MCF 10A (cell line): ENCODE results near the gene MGAT1. TPM values are rescaled to one million over a fixed set of nuclear protein-coding genes. Genes with fewer than 3 reads are reported as not detected.
"Not testable (repeated sequence)": the region's sequence is repeated elsewhere in the genome, so short reads cannot be mapped to it uniquely, and the experiment has no call there.

Experiments
- BruUV-seq: library from RNA; stranded (reverse); fragments of 400-500 nt; replicated peaks from 2 replicates; lab custom pipeline; 2021; lab: Mats Ljungman, UMichigan
- CTCF ChIA-PET: fragments of 300-600 bp; sonication (Branson Sonifier 250); formaldehyde crosslinking; extraction: SDS; loops from one replicate; lab custom pipeline; 2021; ENCODE audit warnings: antibody characterized with exemption, inconsistent platforms; lab: Yijun Ruan, JAX
- POLR2A ChIA-PET: fragments of 300-600, 350-650 bp; sonication (Branson Sonifier 250); formaldehyde crosslinking; extraction: SDS; loops from one replicate; lab custom pipeline; 2020; ENCODE audit warnings: antibody characterized with exemption, inconsistent platforms; lab: Yijun Ruan, JAX
- DNase-seq: peaks from one replicate; pipeline ENCODE4 v3.0.0-alpha.2; 2018; ENCODE audit not compliant: unreplicated experiment
- H3K27ac Mint-ChIP-seq: one replicate; pipeline ENCODE4 v1.8.0; 2022; ENCODE audit warnings: mild to moderate bottlenecking, low read depth, mixed read lengths; ENCODE audit not compliant: unreplicated experiment
- H3K27me3 Mint-ChIP-seq: one replicate; pipeline ENCODE4 v1.8.0; 2022; ENCODE audit warnings: mixed read lengths; ENCODE audit not compliant: insufficient read depth, unreplicated experiment
- H3K36me3 Mint-ChIP-seq: one replicate; pipeline ENCODE4 v1.8.0; 2022; ENCODE audit warnings: mild to moderate bottlenecking, moderate library complexity, mixed read lengths; ENCODE audit not compliant: insufficient read depth, unreplicated experiment
- H3K4me1 Mint-ChIP-seq: one replicate; pipeline ENCODE4 v1.8.0; 2022; ENCODE audit warnings: mixed read lengths; ENCODE audit not compliant: insufficient read depth, unreplicated experiment
- H3K4me3 Mint-ChIP-seq: one replicate; pipeline ENCODE4 v1.8.0; 2022; ENCODE audit warnings: mild to moderate bottlenecking, moderate library complexity, mixed read lengths; ENCODE audit not compliant: unreplicated experiment
- H3K9me3 Mint-ChIP-seq: one replicate; pipeline ENCODE4 v1.8.0; 2022; ENCODE audit warnings: mixed read lengths; ENCODE audit not compliant: unreplicated experiment
- intact Hi-C: fragments of 100-400 bp; cut with micrococcal nuclease; formaldehyde crosslinking; loops from 2 replicates; pipeline ENCODE4 v1.14.1; 2022
- total RNA-seq: library from RNA; stranded (reverse); gene quantifications from 2 replicates; pipeline ENCODE4 v1.2.3, GENCODE V29; 2022
- TF ChIP-seq, protein P1 (sequence below): fragments of 200-600 bp; IDR thresholded peaks from one replicate; pipeline ENCODE4 v1.8.0; 2022; ENCODE audit warnings: antibody characterized with exemption, mild to moderate bottlenecking; ENCODE audit not compliant: unreplicated experiment

Gene MGAT1
- total RNA-seq, 1 experiment from 2014 or later = 135 TPM

DNA sequence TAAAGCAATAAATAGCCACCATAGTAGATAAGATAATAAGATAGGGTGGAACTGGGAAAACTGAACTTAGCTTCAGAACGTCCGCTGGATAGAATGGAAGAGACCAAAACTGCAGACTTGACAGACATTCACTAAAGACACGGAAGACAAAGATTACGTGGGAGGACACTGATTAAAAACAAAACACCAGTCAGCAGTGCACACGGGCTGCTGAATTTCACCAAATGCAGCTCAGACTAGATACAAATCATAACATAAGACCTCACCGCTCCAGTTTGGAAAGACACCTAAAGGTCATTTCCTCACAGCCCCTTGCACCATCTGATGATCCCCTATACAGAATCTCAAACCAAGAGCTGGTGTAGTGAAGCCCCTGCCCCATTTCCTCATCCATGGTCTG is 59.9 kb downstream of the MGAT1 start:
- H3K4me3 Mint-ChIP-seq = no peak overlapping the region
- DNase-seq = no peak
- intact Hi-C loops = no loop called here
- peaks cover 45% of the 10 kb centered on the region for H3K27me3 Mint-ChIP-seq
- no peaks in the 10 kb centered on the region for H3K36me3 Mint-ChIP-seq
- H3K9me3 Mint-ChIP-seq = no peaks in the 10 kb centered on the region
- ChIA-PET CTCF (interaction anchor here (0.5 to 1.2 kb wide), 2 partner anchors 19 to 87 kb away, joined by 3 to 4 read pairs; no protein-coding TSS in a partner anchor), POLR2A (interaction anchor here (0.5 kb wide), 1 partner anchor 692 kb away, joined by 3 read pairs; no protein-coding TSS in a partner anchor)
- peaks cover 6% of the 10 kb centered on the region for H3K4me1 Mint-ChIP-seq
- TF ChIP-seq, protein P1, sequence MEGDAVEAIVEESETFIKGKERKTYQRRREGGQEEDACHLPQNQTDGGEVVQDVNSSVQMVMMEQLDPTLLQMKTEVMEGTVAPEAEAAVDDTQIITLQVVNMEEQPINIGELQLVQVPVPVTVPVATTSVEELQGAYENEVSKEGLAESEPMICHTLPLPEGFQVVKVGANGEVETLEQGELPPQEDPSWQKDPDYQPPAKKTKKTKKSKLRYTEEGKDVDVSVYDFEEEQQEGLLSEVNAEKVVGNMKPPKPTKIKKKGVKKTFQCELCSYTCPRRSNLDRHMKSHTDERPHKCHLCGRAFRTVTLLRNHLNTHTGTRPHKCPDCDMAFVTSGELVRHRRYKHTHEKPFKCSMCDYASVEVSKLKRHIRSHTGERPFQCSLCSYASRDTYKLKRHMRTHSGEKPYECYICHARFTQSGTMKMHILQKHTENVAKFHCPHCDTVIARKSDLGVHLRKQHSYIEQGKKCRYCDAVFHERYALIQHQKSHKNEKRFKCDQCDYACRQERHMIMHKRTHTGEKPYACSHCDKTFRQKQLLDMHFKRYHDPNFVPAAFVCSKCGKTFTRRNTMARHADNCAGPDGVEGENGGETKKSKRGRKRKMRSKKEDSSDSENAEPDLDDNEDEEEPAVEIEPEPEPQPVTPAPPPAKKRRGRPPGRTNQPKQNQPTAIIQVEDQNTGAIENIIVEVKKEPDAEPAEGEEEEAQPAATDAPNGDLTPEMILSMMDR = no peak
- BruUV-seq = no TSS peak
- H3K27ac Mint-ChIP-seq = no peak overlapping the region

DNA sequence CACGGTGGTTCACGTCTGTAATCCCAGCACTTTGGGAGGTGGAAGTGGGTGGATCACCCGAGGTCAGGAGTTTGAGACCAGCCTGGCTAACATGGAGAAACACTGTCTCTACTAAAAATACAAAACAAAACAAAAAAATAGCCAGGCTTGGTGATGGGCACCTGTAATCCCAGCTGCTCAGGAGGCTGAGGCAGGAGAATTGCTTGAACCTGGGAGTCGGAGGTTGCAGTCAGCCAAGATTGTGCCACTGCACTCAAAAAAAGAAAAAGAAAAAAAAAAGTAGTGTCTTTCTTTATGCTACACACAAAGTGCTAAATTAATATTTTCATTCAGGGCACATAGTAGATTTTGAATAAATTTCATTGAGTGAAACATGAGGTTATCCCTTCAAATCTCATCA is 61.7 kb downstream of the MGAT1 start:
- H3K27ac Mint-ChIP-seq, H3K36me3 Mint-ChIP-seq, intact Hi-C loops, H3K9me3 Mint-ChIP-seq, BruUV-seq, H3K4me1 Mint-ChIP-seq, DNase-seq, H3K4me3 Mint-ChIP-seq: not testable (repeated sequence)
- CTCF ChIA-PET = interaction anchor here (1.0 kb wide), 1 partner anchor 21 kb away, joined by 3 read pairs; no protein-coding TSS in a partner anchor
- POLR2A ChIA-PET = interaction anchor here (0.7 kb wide), 1 partner anchor 367 kb away, joined by 3 read pairs; no protein-coding TSS in a partner anchor
- peaks cover 37% of the 10 kb centered on the region for H3K27me3 Mint-ChIP-seq

DNA sequence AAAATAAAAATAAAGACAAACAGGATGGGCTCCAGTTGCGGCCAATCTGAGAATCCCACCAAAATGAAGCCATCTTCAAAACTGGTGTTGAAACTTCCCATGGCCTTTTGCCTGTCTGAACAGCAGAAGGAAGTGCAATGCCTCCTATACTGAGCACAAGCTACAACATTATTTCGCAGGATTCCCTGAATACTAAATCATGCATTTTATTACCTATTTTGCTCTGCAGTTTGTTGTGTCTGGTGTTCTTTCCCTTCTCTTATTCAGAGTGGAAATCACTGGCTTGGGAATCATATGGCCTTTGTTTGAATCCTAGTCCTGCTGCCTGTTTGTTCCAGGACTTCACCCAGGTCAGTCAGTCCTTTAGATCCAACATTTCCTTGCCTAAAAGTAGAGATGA is 62.6 kb downstream of the MGAT1 start, which contains the start of gene OR2Y1:
TSS of gene OR2Y1 (minus strand) at position 101 of the 400 bp plus-strand sequence. CDS start at position 101, 0 bp downstream.
- ChIA-PET POLR2A (no interaction called here), CTCF (no interaction called here)
- H3K36me3 Mint-ChIP-seq = no peaks in the 10 kb centered on the region
- H3K9me3 Mint-ChIP-seq = no peaks in the 10 kb centered on the region
- TF ChIP-seq, protein P1 = no peak
- DNase-seq = no peak
- no peak within 1 kb of the TSS for H3K4me3 Mint-ChIP-seq
- no peak within 1 kb of the TSS for H3K27ac Mint-ChIP-seq
- H3K4me1 Mint-ChIP-seq = peaks cover 6% of the 10 kb centered on the region
- H3K27me3 Mint-ChIP-seq = peaks cover 40% of the 10 kb centered on the region
- intact Hi-C loops = no loop called here
- BruUV-seq = no TSS peak

DNA sequence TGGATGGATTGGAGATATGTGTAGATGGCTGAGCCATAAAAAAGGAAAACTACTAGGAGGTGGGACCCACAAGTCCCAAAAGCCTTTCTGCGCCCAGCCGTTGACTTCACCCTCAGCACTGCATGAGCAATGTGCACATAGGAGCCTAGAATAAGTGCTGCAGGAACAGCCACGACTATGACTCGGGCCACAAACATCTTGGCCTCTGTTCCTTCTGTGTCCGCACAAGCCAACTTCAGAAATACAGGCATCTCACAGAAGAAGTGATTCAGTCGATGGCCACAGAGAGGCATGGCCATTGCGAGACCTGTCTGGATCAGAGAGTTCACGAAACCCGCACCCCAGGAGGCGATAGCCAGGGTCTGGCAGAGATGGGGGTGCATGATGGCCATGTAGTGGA is 63.3 kb downstream of the MGAT1 start:
- no peak for DNase-seq
- H3K4me1 Mint-ChIP-seq = peaks cover 6% of the 10 kb centered on the region
- H3K36me3 Mint-ChIP-seq = no peaks in the 10 kb centered on the region
- no peaks in the 10 kb centered on the region for H3K9me3 Mint-ChIP-seq
- intact Hi-C loops = no loop called here
- TF ChIP-seq, protein P1 = no peak
- CTCF ChIA-PET = no interaction called here
- peaks cover 47% of the 10 kb centered on the region for H3K27me3 Mint-ChIP-seq
- H3K27ac Mint-ChIP-seq = no peak overlapping the region
- POLR2A ChIA-PET = no interaction called here
- H3K4me3 Mint-ChIP-seq = no peak overlapping the region
- BruUV-seq = no TSS peak
